HEK293 (cell line): ENCODE results near the gene HOXA3.

Experiments
- CTCF ChIA-PET: fragments of 350-600 bp; formaldehyde crosslinking; extraction: SDS; loops from one replicate; lab custom pipeline; 2021; ENCODE audit warnings: antibody characterized with exemption; lab: Yijun Ruan, JAX
- POLR2A ChIA-PET: fragments of 300-600 bp; formaldehyde crosslinking; extraction: SDS; loops from one replicate; lab custom pipeline; 2020; ENCODE audit warnings: antibody characterized with exemption, inconsistent platforms; lab: Yijun Ruan, JAX
- H3K27ac ChIP-seq: fragments of 200-500 bp; sonication (Bioruptor generic); 2 replicates; pipeline ENCODE4 v1.5.1; 2014; ENCODE audit warnings: low read depth, low read length, control low read depth, inconsistent platforms; ENCODE audit errors: extremely low read depth
- H3K36me3 ChIP-seq, 2 experiments: fragments of 200-500 bp in 1 of 2; sonication (Bioruptor generic) in 1 of 2; 1 replicate in 1 of 2; 2 replicates in 1 of 2; pipeline ENCODE4 v1.5.1; 2014 to 2017; ENCODE audit warnings: inconsistent platforms in 2 of 2, low read length in 2 of 2; ENCODE audit not compliant: control insufficient read depth in 2 of 2, insufficient read depth in 1 of 2
- H3K4me1 ChIP-seq: fragments of 200-500 bp; sonication (Bioruptor generic); 2 replicates; pipeline ENCODE4 v1.5.1; 2014; ENCODE audit warnings: mild to moderate bottlenecking, low read length, inconsistent platforms; ENCODE audit not compliant: control insufficient read depth, insufficient read depth
- H3K4me3 ChIP-seq: 2 replicates; pipeline ENCODE4 v1.5.1; 2011; ENCODE audit warnings: low read depth, mild to moderate bottlenecking, control low read depth, low read length, moderate library complexity
- H3K9me3 ChIP-seq: fragments of 200-500 bp; sonication (Bioruptor generic); 2 replicates; pipeline ENCODE4 v1.5.1; 2014; ENCODE audit warnings: low read depth, low read length, inconsistent platforms; ENCODE audit not compliant: control insufficient read depth, insufficient read depth
- BCL11A ChIP-seq: fragments of 450-650 bp; formaldehyde crosslinking; IDR thresholded peaks from 2 replicates; pipeline ENCODE4 v1.5.1; 2016; ENCODE audit warnings: low read depth, missing biosample characterization, missing genetic modification characterization
- FEZF1 ChIP-seq: fragments of 450-650 bp; formaldehyde crosslinking; IDR thresholded peaks from 2 replicates; pipeline ENCODE4 v1.5.1; 2016; ENCODE audit warnings: missing biosample characterization, missing genetic modification characterization
- KLF8 ChIP-seq: fragments of 450-650 bp; formaldehyde crosslinking; IDR thresholded peaks from 2 replicates; pipeline ENCODE4 v1.5.1; 2016; ENCODE audit warnings: missing biosample characterization, missing genetic modification characterization
- MEIS1 ChIP-seq: sonication (generic); formaldehyde crosslinking; IDR thresholded peaks from 2 replicates; pipeline ENCODE4 v1.8.1; 2022; ENCODE audit warnings: missing genetic modification reagents, mild to moderate bottlenecking, borderline replicate concordance
- OSR2 ChIP-seq: fragments of 450-650 bp; formaldehyde crosslinking; IDR thresholded peaks from 2 replicates; pipeline ENCODE4 v1.5.1; 2016; ENCODE audit warnings: missing biosample characterization, missing genetic modification characterization
- OVOL3 ChIP-seq: fragments of 450-650 bp; formaldehyde crosslinking; IDR thresholded peaks from 2 replicates; pipeline ENCODE4 v1.5.1; 2016; ENCODE audit warnings: missing biosample characterization, missing genetic modification characterization
- PRDM10 ChIP-seq: fragments of 450-650 bp; formaldehyde crosslinking; IDR thresholded peaks from 2 replicates; pipeline ENCODE4 v1.5.1; 2016; ENCODE audit warnings: missing biosample characterization, missing genetic modification characterization
- PRDM6 ChIP-seq: fragments of 450-650 bp; formaldehyde crosslinking; IDR thresholded peaks from 2 replicates; pipeline ENCODE4 v1.5.1; 2017; ENCODE audit warnings: missing biosample characterization, missing genetic modification characterization
- SCRT2 ChIP-seq: fragments of 450-650 bp; formaldehyde crosslinking; IDR thresholded peaks from 2 replicates; pipeline ENCODE4 v1.5.1; 2016; ENCODE audit warnings: missing biosample characterization, missing genetic modification characterization
- TCF7L2 ChIP-seq: IDR thresholded peaks from 2 replicates; pipeline ENCODE4 v1.6.1; 2011; ENCODE audit warnings: low read depth, mild to moderate bottlenecking, inconsistent platforms, low read length, moderate library complexity, borderline replicate concordance
- WT1 ChIP-seq: fragments of 450-650 bp; formaldehyde crosslinking; IDR thresholded peaks from 2 replicates; pipeline ENCODE4 v1.5.1; 2016; ENCODE audit warnings: missing biosample characterization, missing genetic modification characterization
- ZBTB1 ChIP-seq: fragments of 450-650 bp; formaldehyde crosslinking; IDR thresholded peaks from 2 replicates; pipeline ENCODE4 v1.5.1; 2016; ENCODE audit warnings: missing biosample characterization, missing genetic modification characterization
- ZEB2 ChIP-seq: fragments of 450-650 bp; formaldehyde crosslinking; IDR thresholded peaks from 2 replicates; pipeline ENCODE4 v1.5.1; 2016; ENCODE audit warnings: missing biosample characterization, missing genetic modification characterization
- ZFHX2 ChIP-seq: fragments of 450-650 bp; formaldehyde crosslinking; conservative IDR thresholded peaks from 2 replicates; pipeline ENCODE4 v1.5.1; 2016; ENCODE audit warnings: missing biosample characterization, missing genetic modification characterization
- ZIC2 ChIP-seq: fragments of 450-650 bp; formaldehyde crosslinking; IDR thresholded peaks from 2 replicates; pipeline ENCODE4 v1.5.1; 2016; ENCODE audit warnings: missing biosample characterization, missing genetic modification characterization
- ZNF114 ChIP-seq: fragments of 450-650 bp; formaldehyde crosslinking; IDR thresholded peaks from 2 replicates; pipeline ENCODE4 v1.5.0; 2017; ENCODE audit warnings: missing biosample characterization, missing genetic modification characterization
- ZNF174 ChIP-seq: fragments of 450-650 bp; formaldehyde crosslinking; IDR thresholded peaks from 2 replicates; pipeline ENCODE4 v1.5.0; 2017; ENCODE audit warnings: missing biosample characterization, mild to moderate bottlenecking, missing genetic modification characterization
- ZNF610 ChIP-seq: fragments of 450-650 bp; formaldehyde crosslinking; IDR thresholded peaks from 2 replicates; pipeline ENCODE4 v1.5.1; 2016; ENCODE audit warnings: missing biosample characterization, missing genetic modification characterization, borderline replicate concordance
- ZNF623 ChIP-seq: fragments of 450-650 bp; formaldehyde crosslinking; IDR thresholded peaks from 2 replicates; pipeline ENCODE4 v1.5.1; 2016; ENCODE audit warnings: missing biosample characterization, missing genetic modification characterization
- ZNF768 ChIP-seq: fragments of 450-650 bp; formaldehyde crosslinking; IDR thresholded peaks from 2 replicates; pipeline ENCODE4 v1.5.1; 2018; ENCODE audit warnings: missing biosample characterization, mild to moderate bottlenecking, missing genetic modification characterization
- ZNF843 ChIP-seq: fragments of 450-650 bp; formaldehyde crosslinking; IDR thresholded peaks from 2 replicates; pipeline ENCODE4 v1.5.1; 2016; ENCODE audit warnings: missing biosample characterization, missing genetic modification characterization
- ZXDB ChIP-seq: fragments of 450-650 bp; formaldehyde crosslinking; IDR thresholded peaks from 2 replicates; pipeline ENCODE4 v1.5.1; 2016; ENCODE audit warnings: missing biosample characterization, missing genetic modification characterization
- TF ChIP-seq, protein P1 (sequence below): fragments of 450-650 bp; formaldehyde crosslinking; IDR thresholded peaks from 2 replicates; pipeline ENCODE4 v1.5.1; 2017; ENCODE audit warnings: missing biosample characterization, missing genetic modification characterization
- TF ChIP-seq, protein P2 (sequence below): fragments of 450-650 bp; formaldehyde crosslinking; IDR thresholded peaks from 2 replicates; pipeline ENCODE4 v1.5.1; 2016; ENCODE audit warnings: missing biosample characterization, missing genetic modification characterization

Gene HOXA3

GRCh38 chr7:27143950-27144780 is 8.2 kb downstream of the HOXA3 start (continued):
- TF ChIP-seq PRDM10 (tag by site-specific recombination), result peak; percentile 76
- no peak for TF ChIP-seq SCRT2
- TF ChIP-seq, protein P1, sequence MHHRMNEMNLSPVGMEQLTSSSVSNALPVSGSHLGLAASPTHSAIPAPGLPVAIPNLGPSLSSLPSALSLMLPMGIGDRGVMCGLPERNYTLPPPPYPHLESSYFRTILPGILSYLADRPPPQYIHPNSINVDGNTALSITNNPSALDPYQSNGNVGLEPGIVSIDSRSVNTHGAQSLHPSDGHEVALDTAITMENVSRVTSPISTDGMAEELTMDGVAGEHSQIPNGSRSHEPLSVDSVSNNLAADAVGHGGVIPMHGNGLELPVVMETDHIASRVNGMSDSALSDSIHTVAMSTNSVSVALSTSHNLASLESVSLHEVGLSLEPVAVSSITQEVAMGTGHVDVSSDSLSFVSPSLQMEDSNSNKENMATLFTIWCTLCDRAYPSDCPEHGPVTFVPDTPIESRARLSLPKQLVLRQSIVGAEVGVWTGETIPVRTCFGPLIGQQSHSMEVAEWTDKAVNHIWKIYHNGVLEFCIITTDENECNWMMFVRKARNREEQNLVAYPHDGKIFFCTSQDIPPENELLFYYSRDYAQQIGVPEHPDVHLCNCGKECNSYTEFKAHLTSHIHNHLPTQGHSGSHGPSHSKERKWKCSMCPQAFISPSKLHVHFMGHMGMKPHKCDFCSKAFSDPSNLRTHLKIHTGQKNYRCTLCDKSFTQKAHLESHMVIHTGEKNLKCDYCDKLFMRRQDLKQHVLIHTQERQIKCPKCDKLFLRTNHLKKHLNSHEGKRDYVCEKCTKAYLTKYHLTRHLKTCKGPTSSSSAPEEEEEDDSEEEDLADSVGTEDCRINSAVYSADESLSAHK (tag by site-specific recombination), result peak; percentile 73

DNA sequence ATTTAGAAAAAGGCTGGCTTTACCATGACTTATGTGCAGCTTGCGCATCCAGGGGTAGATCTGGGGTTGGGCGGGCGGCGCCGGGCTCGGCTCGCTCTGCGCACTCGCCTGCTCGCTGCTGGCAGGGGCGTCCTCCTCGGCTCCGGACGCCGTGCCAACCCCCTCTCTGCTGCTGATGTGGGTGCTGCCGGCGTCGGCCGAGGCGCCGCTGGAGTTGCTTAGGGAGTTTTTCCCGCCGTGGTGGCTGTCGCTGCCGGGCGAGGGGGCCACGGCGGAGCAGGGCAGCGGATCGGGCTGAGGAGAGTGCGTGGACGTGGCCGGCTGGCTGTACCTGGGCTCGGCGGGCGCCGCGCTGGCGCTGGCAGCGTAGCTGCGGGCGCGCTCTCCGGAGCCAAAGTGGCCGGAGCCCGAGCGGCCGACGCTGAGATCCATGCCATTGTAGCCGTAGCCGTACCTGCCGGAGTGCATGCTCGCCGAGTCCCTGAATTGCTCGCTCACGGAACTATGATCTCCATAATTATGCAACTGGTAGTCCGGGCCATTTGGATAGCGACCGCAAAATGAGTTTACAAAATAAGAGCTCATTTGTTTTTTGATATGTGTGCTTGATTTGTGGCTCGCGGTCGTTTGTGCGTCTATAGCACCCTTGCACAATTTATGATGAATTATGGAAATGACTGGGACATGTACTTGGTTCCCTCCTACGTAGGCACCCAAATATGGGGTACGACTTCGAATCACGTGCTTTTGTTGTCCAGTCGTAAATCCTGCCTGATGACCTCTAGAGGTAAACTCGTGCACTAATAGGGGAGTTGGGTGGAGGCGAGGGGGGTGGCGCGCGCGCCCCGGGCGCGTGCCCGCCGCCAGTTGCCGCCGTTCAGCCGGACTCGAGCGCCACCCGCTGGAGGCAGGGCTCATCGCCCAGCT is 9.1 kb downstream of the HOXA3 start, which contains the start of gene HOXA5:
Gene HOXA5, minus strand, starts transcription at position 659 of the 927 bp plus-strand sequence. Its CDS starts 74 bp downstream, at position 585.
- ChIA-PET POLR2A (interaction anchor here (0.6 to 1.6 kb wide), 20 partner anchors 9 to 1281 kb away, joined by 3 to 9 read pairs (median 4); partner anchors contain the start of genes HOXA4, HOXA7 and HOXA9), CTCF (interaction anchor here (0.6 to 4.4 kb wide), 46 partner anchors 9 to 1685 kb away, joined by 3 to 34 read pairs (median 4); partner anchors contain the start of genes HOXA1 and HOXA7)
- peak within 1 kb of the TSS; percentile 79 for H3K4me3 ChIP-seq
- H3K9me3 ChIP-seq, result no peaks in the 10 kb centered on the region
- peaks cover 0 to 63% of the 10 kb centered on the region in 2 experiments; a peak in 2 of 3 replicates for H3K36me3 ChIP-seq
- peak within 1 kb of the TSS; percentile 98 for H3K27ac ChIP-seq
- H3K4me1 ChIP-seq, result peaks cover 22% of the 10 kb centered on the region
- TF ChIP-seq SCRT2 (peak; percentile 91), KLF8 (tag by site-specific recombination) (peak; percentile 53; the same call in 1 of the 2 replicates), ZBTB1 (tag by site-specific recombination) (peak; percentile 15; the same call in 1 of the 2 replicates), ZNF768 (no peak), TCF7L2 (peak; percentile 55; the same call in 1 of the 2 replicates), MEIS1 (CRISPR knock-in tag) (peak; percentile 33; the same call in 1 of the 2 replicates), ZXDB (tag by site-specific recombination) (peak; percentile 80), WT1 (tag by site-specific recombination) (peak; percentile 76), OVOL3 (tag by site-specific recombination) (peak; percentile 73; the same call in 1 of the 2 replicates), ZEB2 (tag by site-specific recombination) (peak; percentile 76), ZIC2 (tag by site-specific recombination) (no peak), BCL11A (tag by site-specific recombination) (peak; percentile 93), ZNF623 (no peak), ZNF843 (tag by site-specific recombination) (peak; percentile 87), ZNF610 (peak; percentile 13; the same call in 1 of the 2 replicates), ZNF114 (tag by site-specific recombination) (no peak), PRDM6 (peak; percentile 72), ZFHX2 (tag by site-specific recombination) (peak; percentile 77), FEZF1 (tag by site-specific recombination) (peak; percentile 87), ZNF174 (no peak), OSR2 (tag by site-specific recombination) (no peak)
- TF ChIP-seq, protein P2, sequence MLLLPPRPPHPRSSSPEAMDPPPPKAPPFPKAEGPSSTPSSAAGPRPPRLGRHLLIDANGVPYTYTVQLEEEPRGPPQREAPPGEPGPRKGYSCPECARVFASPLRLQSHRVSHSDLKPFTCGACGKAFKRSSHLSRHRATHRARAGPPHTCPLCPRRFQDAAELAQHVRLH (tag by site-specific recombination), result 0 out of 2 replicates have a peak, but pooled peaks have one; percentile 10
